PFSK-1 (cell line): ENCODE measurements around the gene PRR14. TPM values are rescaled to one million over a fixed set of nuclear protein-coding genes. Genes with fewer than 3 reads are reported as not detected.

Experiments
- FOXP2 ChIP-seq: optimal IDR thresholded peaks from 2 replicates; pipeline ENCODE3; 2011; ENCODE audit warnings: borderline replicate concordance, control low read depth, inconsistent platforms; ENCODE audit not compliant: insufficient read depth; ENCODE audit errors: extremely low read length, extremely low read depth
- POLR2AphosphoS5 ChIP-seq: IDR thresholded peaks from 2 replicates; pipeline ENCODE4 v1.6.1; 2012; ENCODE audit warnings: low read depth, mild to moderate bottlenecking, control low read depth, low read length, moderate library complexity
- SIN3A ChIP-seq: IDR thresholded peaks from 2 replicates; pipeline ENCODE4 v1.6.1; 2012; ENCODE audit warnings: mild to moderate bottlenecking, low read length, moderate library complexity, borderline replicate concordance; ENCODE audit not compliant: insufficient read depth
- TAF1 ChIP-seq: IDR thresholded peaks from 2 replicates; pipeline ENCODE4 v1.6.1; 2012; ENCODE audit warnings: low read length, control low read depth, borderline replicate concordance; ENCODE audit not compliant: insufficient read depth
- polyA plus RNA-seq: library from polyadenylated mRNA; unstranded; fragments of >200 nt; gene quantifications from one replicate; pipeline ENCODE4 v1.2.1, GENCODE V29; 2012; ENCODE audit warnings: low read depth, missing spikeins; ENCODE audit not compliant: insufficient read length
- TF ChIP-seq, protein P1 (sequence below), 2 experiments: IDR thresholded peaks; 2 replicates each; pipeline versions ENCODE4 v1.6.1 to v1.8.0; 2011 to 2012; ENCODE audit warnings: low read depth in 2 of 2, low read length in 2 of 2, control low read depth in 1 of 2, inconsistent platforms in 1 of 2, mild to moderate bottlenecking in 1 of 2, moderate library complexity in 1 of 2; ENCODE audit not compliant: insufficient read depth in 1 of 2

The PRR14 gene
- polyA plus RNA-seq, result 14.4 TPM

GRCh38 chr16:30650369-30651123 is at the start of gene PRR14:
Gene PRR14 (plus strand): TSS chr16:30650960. CDS start chr16:30651646, 686 bp downstream.
- TF ChIP-seq SIN3A, result peak; percentile 50; the same call in 1 of the 2 replicates
- TF ChIP-seq TAF1, result peak; percentile 67; the same call in 1 of the 2 replicates
- no peak for TF ChIP-seq POLR2AphosphoS5

GRCh38 chr16:30601966-30602365 is 48.8 kb upstream of the PRR14 start:
- TF ChIP-seq, protein P1, sequence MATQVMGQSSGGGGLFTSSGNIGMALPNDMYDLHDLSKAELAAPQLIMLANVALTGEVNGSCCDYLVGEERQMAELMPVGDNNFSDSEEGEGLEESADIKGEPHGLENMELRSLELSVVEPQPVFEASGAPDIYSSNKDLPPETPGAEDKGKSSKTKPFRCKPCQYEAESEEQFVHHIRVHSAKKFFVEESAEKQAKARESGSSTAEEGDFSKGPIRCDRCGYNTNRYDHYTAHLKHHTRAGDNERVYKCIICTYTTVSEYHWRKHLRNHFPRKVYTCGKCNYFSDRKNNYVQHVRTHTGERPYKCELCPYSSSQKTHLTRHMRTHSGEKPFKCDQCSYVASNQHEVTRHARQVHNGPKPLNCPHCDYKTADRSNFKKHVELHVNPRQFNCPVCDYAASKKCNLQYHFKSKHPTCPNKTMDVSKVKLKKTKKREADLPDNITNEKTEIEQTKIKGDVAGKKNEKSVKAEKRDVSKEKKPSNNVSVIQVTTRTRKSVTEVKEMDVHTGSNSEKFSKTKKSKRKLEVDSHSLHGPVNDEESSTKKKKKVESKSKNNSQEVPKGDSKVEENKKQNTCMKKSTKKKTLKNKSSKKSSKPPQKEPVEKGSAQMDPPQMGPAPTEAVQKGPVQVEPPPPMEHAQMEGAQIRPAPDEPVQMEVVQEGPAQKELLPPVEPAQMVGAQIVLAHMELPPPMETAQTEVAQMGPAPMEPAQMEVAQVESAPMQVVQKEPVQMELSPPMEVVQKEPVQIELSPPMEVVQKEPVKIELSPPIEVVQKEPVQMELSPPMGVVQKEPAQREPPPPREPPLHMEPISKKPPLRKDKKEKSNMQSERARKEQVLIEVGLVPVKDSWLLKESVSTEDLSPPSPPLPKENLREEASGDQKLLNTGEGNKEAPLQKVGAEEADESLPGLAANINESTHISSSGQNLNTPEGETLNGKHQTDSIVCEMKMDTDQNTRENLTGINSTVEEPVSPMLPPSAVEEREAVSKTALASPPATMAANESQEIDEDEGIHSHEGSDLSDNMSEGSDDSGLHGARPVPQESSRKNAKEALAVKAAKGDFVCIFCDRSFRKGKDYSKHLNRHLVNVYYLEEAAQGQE (IDR thresholded peaks at IDR 0.05; ENCODE audit: insufficient read depth in 1 of 2, low read depth in 2 of 2, low read length in 2 of 2), result no peak
- no peak for TF ChIP-seq FOXP2
- no peak for TF ChIP-seq TAF1
- no peak for TF ChIP-seq SIN3A

GRCh38 chr16:30602616-30603277 is 48.0 kb upstream of the PRR14 start:
- no peak for TF ChIP-seq SIN3A
- no peak for TF ChIP-seq POLR2AphosphoS5
- no peak for TF ChIP-seq TAF1
- no peak for TF ChIP-seq FOXP2

DNA sequence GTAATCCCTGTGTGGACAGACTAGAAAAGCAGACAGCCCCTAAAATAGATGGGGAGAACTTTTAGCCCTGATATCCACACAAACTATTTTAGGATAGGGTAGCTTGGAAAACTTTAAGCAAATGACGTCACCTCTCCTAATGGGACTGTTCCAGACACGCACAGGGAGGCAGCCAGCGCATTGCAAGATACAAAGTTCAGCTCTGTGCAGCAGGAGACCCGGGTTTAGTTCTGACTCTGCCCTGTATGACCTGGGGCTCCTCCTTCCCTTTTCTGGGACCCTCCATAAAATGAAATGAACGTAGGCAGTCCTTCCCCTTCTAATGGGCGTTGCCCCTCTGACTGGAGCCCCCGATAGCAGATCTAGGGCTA is 46.8 kb upstream of the PRR14 start:
- TF ChIP-seq, protein P1 (IDR thresholded peaks at IDR 0.05; ENCODE audit: insufficient read depth in 1 of 2, low read depth in 2 of 2, low read length in 2 of 2), result no peak
- TF ChIP-seq POLR2AphosphoS5 (no peak), FOXP2 (no peak), TAF1 (no peak), SIN3A (no peak)

- TF ChIP-seq POLR2AphosphoS5 (no peak), TAF1 (no peak), FOXP2 (no peak), SIN3A (no peak)
- TF ChIP-seq, protein P1 (IDR thresholded peaks at IDR 0.05; ENCODE audit: insufficient read depth in 1 of 2, low read depth in 2 of 2, low read length in 2 of 2), result no peak
These were observed 46.3 kb upstream of the PRR14 start for GRCh38 chr16:30604316-30604947.

- TF ChIP-seq, protein P1 (IDR thresholded peaks at IDR 0.05; ENCODE audit: insufficient read depth in 1 of 2, low read depth in 2 of 2, low read length in 2 of 2), result no peak
- TF ChIP-seq TAF1 (no peak), SIN3A (no peak), POLR2AphosphoS5 (no peak), FOXP2 (no peak)
These were observed 45.6 kb upstream of the PRR14 start for GRCh38 chr16:30605158-30605557.
